ENCODE results near the gene MRPL36. TPM values are rescaled to one million over a fixed set of nuclear protein-coding genes. Genes with fewer than 3 reads are reported as not detected.
"Not testable (repeated sequence)": the region's sequence is repeated elsewhere in the genome, so short reads cannot be mapped to it uniquely, and the experiment has no call there.

The MRPL36 gene
- total RNA-seq, result 10 to 100 TPM; 30.7 to 34.8 TPM
- 10 to 100 TPM; 74.6 to 85.1 TPM for polyA plus RNA-seq

DNA sequence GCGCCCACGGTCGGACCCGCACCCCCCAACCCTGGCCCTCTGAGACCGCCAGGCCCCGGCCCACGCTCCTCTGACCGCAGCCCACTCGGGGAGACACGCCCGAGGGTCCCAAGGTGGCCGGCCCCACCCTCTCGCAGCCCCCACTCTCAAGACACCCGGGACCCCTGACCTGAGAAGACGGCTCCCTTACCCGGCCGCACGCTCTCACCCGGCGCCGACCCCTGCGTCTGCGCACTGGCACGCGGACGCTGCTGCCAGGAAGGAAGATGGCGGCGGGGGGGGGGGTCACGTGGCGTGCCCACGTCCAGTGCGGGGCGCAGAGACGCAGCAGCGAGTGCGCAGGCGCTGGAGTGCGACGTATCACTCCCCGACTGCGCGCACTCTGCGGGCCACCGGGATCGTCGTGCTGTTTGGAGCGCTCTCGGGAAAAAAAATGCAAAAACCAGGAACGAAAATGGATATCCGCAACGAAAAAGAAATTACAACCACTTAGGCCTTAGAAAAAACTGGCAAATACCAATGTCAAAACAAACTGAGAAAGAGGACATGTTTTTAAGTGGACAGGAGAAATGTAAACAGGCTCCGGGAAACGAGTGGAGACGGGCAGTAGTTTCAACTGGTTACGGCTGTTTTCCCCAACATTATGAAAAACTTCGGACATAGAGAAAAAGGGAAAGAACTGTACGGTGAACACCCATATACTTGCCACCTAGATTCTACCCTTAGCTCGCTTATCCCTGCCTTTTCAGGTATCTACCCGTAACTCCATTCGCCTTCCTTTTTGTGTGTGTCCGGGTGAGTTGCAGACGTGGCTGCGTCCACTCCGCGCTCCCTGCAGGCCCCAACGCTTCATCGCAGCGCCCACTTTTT is at the start of gene MRPL36:
Gene MRPL36 (minus strand): TSS at position 236 of the 870 bp plus-strand sequence. CDS start 902 bp downstream, outside the sequence.
- peak; percentile 84 to 92 (median 88) for DNase-seq
- Mint-ChIP-seq H3K4me1 (peaks cover 28 to 76% (median 48%) of the 10 kb centered on the region in 4 donors), H3K27ac (peak within 1 kb of the TSS; percentile 92 to 100 (median 99)), H3K9me3 (no peaks in the 10 kb centered on the region), H3K36me3 (peaks cover 24 to 57% of the 10 kb centered on the region in 2 donors), H3K4me3 (peak within 1 kb of the TSS; percentile 94 to 99 (median 96)), H3K27me3 (no peaks in the 10 kb centered on the region)
- Histone ChIP-seq H3K27me3 (ENCODE audit: insufficient read depth, low read length) (no peaks in the 10 kb centered on the region), H3K27ac (ENCODE audit: low read depth, low read length) (peak within 1 kb of the TSS; percentile 91), H3K4me3 (ENCODE audit: low read length in 2 of 2) (peak within 1 kb of the TSS; percentile 93 to 97), H3K4me1 (ENCODE audit: insufficient read depth, low read length) (peaks cover 61% of the 10 kb centered on the region), H3K9me3 (ENCODE audit: control insufficient read depth in 1 of 2, low read length in 2 of 2) (no peaks in the 10 kb centered on the region), H3K36me3 (ENCODE audit: insufficient read depth, low read length) (peaks cover 33% of the 10 kb centered on the region)
- POLR2A ChIA-PET (ENCODE audit: partially characterized antibody), result interaction anchor here (0.9 to 3.0 kb wide), 10 partner anchors 9 to 487 kb away, joined by 3 to 15 read pairs (median 4); no protein-coding TSS in a partner anchor
- intact Hi-C loops (cut with micrococcal nuclease), result loop anchor here (2.0 to 10.0 kb wide), 3 partner anchors 27 to 455 kb away; partner anchors contain the start of gene CLPTM1L
- CTCF ChIA-PET (ENCODE audit: partially characterized antibody), result interaction anchor here (2.6 kb wide), 1 partner anchor 27 kb away, joined by 10 read pairs; no protein-coding TSS in a partner anchor

DNA sequence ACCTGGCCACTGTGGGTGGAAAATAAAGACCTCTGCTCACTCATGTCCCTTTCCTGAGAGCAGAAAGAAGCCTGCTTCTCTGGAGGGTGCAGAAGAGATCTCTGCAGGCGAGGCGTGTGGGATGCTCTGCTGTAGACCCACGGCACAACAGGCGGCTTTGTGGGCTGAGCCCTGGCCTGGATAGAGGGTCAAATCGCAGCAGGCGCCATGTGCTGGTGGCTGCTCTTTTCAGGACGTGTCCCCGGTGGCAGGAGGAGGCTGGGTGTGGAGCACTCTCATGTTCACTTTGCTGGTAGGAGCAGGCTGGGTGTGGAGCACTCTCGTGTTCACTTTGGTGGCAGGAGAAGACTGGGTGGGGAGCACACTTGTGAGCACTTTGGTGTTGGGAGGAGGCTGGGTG is 48.0 kb upstream of the MRPL36 start:
- ChIA-PET POLR2A (ENCODE audit: partially characterized antibody) (no interaction called here), CTCF (ENCODE audit: partially characterized antibody) (no interaction called here)
- H3K4me1 ChIP-seq (ENCODE audit: insufficient read depth, low read length), result no peaks in the 10 kb centered on the region
- no peak for DNase-seq
- H3K27ac ChIP-seq (ENCODE audit: low read depth, low read length), result no peak overlapping the region
- no peak overlapping the region for H3K27ac Mint-ChIP-seq
- H3K9me3 ChIP-seq (ENCODE audit: control insufficient read depth in 1 of 2, low read length in 2 of 2), result no peaks in the 10 kb centered on the region
- H3K4me3 Mint-ChIP-seq, result no peak overlapping the region
- H3K27me3 Mint-ChIP-seq, result peaks cover 19 to 27% of the 10 kb centered on the region in 2 donors
- intact Hi-C loops (cut with micrococcal nuclease), result no loop called here
- no peaks in the 10 kb centered on the region for H3K36me3 Mint-ChIP-seq
- no peak overlapping the region for H3K4me3 ChIP-seq (ENCODE audit: low read length in 2 of 2)
- no peaks in the 10 kb centered on the region for H3K27me3 ChIP-seq (ENCODE audit: insufficient read depth, low read length)
- H3K4me1 Mint-ChIP-seq, result peaks cover 0 to 3% (median 0%) of the 10 kb centered on the region in 4 donors
- no peaks in the 10 kb centered on the region for H3K36me3 ChIP-seq (ENCODE audit: insufficient read depth, low read length)
- H3K9me3 Mint-ChIP-seq, result no peaks in the 10 kb centered on the region

DNA sequence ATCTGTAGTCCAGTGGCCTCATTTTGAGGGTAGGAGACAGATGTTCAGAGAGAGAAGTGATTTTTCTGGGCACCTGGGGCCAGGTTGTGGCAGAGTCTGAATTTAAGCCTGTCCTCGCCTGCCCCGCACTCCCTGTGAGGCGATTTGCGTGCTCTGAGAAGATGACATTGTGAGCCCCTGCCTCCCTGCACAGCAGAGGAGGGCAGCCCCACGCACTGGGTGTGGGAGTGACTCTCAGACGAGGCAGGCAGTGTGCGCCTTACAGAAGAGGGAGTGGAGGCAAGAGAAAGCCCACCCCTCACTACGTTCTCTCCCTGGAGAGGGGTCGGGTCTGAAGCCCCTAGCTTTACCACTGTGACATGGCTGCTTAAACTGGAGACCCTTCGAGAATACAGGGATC is 47.4 kb upstream of the MRPL36 start:
- H3K27ac Mint-ChIP-seq, result no peak overlapping the region
- H3K36me3 Mint-ChIP-seq, result no peaks in the 10 kb centered on the region
- H3K4me1 Mint-ChIP-seq, result peaks cover 0 to 3% (median 0%) of the 10 kb centered on the region in 4 donors
- H3K4me3 Mint-ChIP-seq, result no peak overlapping the region
- no peaks in the 10 kb centered on the region for H3K9me3 Mint-ChIP-seq
- POLR2A ChIA-PET (ENCODE audit: partially characterized antibody), result no interaction called here
- intact Hi-C loops (cut with micrococcal nuclease), result no loop called here
- CTCF ChIA-PET (ENCODE audit: partially characterized antibody), result no interaction called here
- Histone ChIP-seq H3K4me1 (ENCODE audit: insufficient read depth, low read length) (no peaks in the 10 kb centered on the region), H3K36me3 (ENCODE audit: insufficient read depth, low read length) (no peaks in the 10 kb centered on the region), H3K9me3 (ENCODE audit: control insufficient read depth in 1 of 2, low read length in 2 of 2) (no peaks in the 10 kb centered on the region), H3K4me3 (ENCODE audit: low read length in 2 of 2) (no peak overlapping the region), H3K27ac (ENCODE audit: low read depth, low read length) (no peak overlapping the region), H3K27me3 (ENCODE audit: insufficient read depth, low read length) (no peaks in the 10 kb centered on the region)
- H3K27me3 Mint-ChIP-seq, result peaks cover 19 to 30% of the 10 kb centered on the region in 2 donors
- no peak for DNase-seq

DNA sequence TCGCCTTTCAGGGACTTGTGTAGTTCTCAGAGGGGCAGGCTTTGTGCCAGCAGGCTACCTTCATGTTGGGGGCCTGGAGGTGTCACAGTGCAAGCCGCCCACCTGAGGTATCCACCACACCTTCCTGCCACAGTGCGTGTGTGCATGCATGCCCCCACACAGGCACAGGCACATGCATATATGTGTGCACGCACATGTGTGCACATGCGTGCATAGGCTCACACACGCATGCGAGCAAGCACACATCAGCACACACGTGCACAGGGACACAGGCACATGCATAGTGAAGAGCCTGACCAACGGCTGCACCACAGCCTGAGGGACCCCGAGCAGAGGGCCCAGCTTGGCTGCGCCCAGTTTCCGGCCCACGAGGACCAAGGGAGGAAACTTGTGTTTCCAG is 46.9 kb upstream of the MRPL36 start:
- Histone ChIP-seq H3K36me3 (ENCODE audit: insufficient read depth, low read length) (no peaks in the 10 kb centered on the region), H3K4me1 (ENCODE audit: insufficient read depth, low read length) (no peaks in the 10 kb centered on the region), H3K9me3 (ENCODE audit: control insufficient read depth in 1 of 2, low read length in 2 of 2) (no peaks in the 10 kb centered on the region), H3K27me3 (ENCODE audit: insufficient read depth, low read length) (no peaks in the 10 kb centered on the region), H3K27ac (ENCODE audit: low read depth, low read length) (no peak overlapping the region), H3K4me3 (ENCODE audit: low read length in 2 of 2) (no peak overlapping the region)
- H3K4me3 Mint-ChIP-seq, result no peak overlapping the region
- no peaks in the 10 kb centered on the region for H3K36me3 Mint-ChIP-seq
- H3K4me1 Mint-ChIP-seq, result peaks cover 0 to under 1% (median 0%) of the 10 kb centered on the region in 4 donors
- ChIA-PET CTCF (ENCODE audit: partially characterized antibody) (no interaction called here), POLR2A (ENCODE audit: partially characterized antibody) (no interaction called here)
- no peaks in the 10 kb centered on the region for H3K9me3 Mint-ChIP-seq
- no peak for DNase-seq
- no peak overlapping the region for H3K27ac Mint-ChIP-seq
- H3K27me3 Mint-ChIP-seq, result peaks cover 19 to 25% of the 10 kb centered on the region in 2 donors
- intact Hi-C loops (cut with micrococcal nuclease), result no loop called here

DNA sequence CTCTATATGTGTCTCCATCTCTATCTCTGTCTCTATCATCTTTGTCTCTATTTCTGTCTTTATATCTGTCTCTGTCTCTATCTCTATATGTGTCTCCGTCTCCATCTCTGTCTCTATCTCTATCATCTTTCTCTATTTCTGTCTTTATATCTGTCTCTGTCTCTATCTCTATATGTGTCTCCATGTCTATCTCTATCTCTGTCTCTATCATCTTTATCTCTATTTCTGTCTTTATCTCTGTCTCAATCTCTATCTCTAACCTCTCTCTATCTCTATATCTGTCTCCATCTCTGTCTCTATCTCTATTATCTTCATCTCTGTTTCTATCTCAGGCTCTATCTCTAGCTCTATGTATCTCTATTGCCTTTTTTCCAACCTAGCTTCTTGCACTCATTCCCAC is 46.1 kb upstream of the MRPL36 start:
- no peak overlapping the region for H3K27ac Mint-ChIP-seq
- Histone ChIP-seq H3K27me3 (ENCODE audit: insufficient read depth, low read length) (no peaks in the 10 kb centered on the region), H3K9me3 (ENCODE audit: control insufficient read depth in 1 of 2, low read length in 2 of 2) (no peaks in the 10 kb centered on the region), H3K27ac (ENCODE audit: low read depth, low read length) (no peak overlapping the region), H3K4me1 (ENCODE audit: insufficient read depth, low read length) (no peaks in the 10 kb centered on the region), H3K4me3 (ENCODE audit: low read length in 2 of 2) (no peak overlapping the region), H3K36me3 (ENCODE audit: insufficient read depth, low read length) (no peaks in the 10 kb centered on the region)
- ChIA-PET POLR2A (ENCODE audit: partially characterized antibody) (no interaction called here), CTCF (ENCODE audit: partially characterized antibody) (no interaction called here)
- no peak for DNase-seq
- peaks cover 16 to 21% of the 10 kb centered on the region in 2 donors for H3K27me3 Mint-ChIP-seq
- H3K4me1 Mint-ChIP-seq, result no peaks in the 10 kb centered on the region
- intact Hi-C loops (cut with micrococcal nuclease), result no loop called here
- H3K9me3 Mint-ChIP-seq, result no peaks in the 10 kb centered on the region
- H3K36me3 Mint-ChIP-seq, result no peaks in the 10 kb centered on the region
- no peak overlapping the region for H3K4me3 Mint-ChIP-seq

DNA sequence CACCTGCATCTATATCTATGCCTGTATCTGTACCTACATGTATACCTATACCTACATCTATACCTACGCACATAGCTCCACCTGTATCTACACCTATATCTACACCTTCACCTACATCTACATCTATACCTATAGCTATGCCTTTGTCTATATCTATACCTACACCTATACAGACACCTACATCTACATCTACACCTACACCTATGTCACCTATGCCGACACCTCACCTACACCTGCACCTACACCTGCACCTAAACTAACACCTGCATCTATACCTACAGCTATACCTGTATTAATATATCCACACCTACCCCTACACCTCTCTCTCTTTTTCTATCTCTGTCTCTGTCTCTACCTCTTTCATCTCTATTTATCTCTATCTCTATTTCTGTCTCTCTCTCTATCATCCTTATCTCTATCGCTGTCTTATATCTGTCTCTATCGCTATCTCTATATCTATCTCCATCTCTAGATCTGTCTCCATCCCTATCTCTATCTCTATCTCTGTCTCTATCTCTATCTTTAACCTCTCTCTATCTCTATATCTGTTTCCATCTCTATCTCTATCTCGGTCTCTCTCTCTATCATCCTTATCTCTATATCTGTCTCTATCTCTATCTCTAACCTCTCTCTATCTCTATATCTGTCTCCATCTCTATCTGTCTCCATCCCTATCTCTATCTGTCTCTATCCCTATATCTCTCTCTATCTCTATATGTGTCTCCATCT is 45.2 kb upstream of the MRPL36 start:
- no peak for DNase-seq
- no peak overlapping the region for H3K27ac Mint-ChIP-seq
- H3K9me3 Mint-ChIP-seq, result no peaks in the 10 kb centered on the region
- peaks cover 0 to 2% (median 0%) of the 10 kb centered on the region in 4 donors for H3K4me1 Mint-ChIP-seq
- Histone ChIP-seq H3K4me1 (ENCODE audit: insufficient read depth, low read length) (no peaks in the 10 kb centered on the region), H3K9me3 (ENCODE audit: control insufficient read depth in 1 of 2, low read length in 2 of 2) (no peaks in the 10 kb centered on the region), H3K4me3 (ENCODE audit: low read length in 2 of 2) (no peak overlapping the region), H3K27ac (ENCODE audit: low read depth, low read length) (no peak overlapping the region), H3K27me3 (ENCODE audit: insufficient read depth, low read length) (no peaks in the 10 kb centered on the region), H3K36me3 (ENCODE audit: insufficient read depth, low read length) (no peaks in the 10 kb centered on the region)
- POLR2A ChIA-PET (ENCODE audit: partially characterized antibody), result no interaction called here
- CTCF ChIA-PET (ENCODE audit: partially characterized antibody), result no interaction called here
- no peaks in the 10 kb centered on the region for H3K36me3 Mint-ChIP-seq
- peaks cover 16 to 19% of the 10 kb centered on the region in 2 donors for H3K27me3 Mint-ChIP-seq
- intact Hi-C loops (cut with micrococcal nuclease), result no loop called here
- no peak overlapping the region for H3K4me3 Mint-ChIP-seq

DNA sequence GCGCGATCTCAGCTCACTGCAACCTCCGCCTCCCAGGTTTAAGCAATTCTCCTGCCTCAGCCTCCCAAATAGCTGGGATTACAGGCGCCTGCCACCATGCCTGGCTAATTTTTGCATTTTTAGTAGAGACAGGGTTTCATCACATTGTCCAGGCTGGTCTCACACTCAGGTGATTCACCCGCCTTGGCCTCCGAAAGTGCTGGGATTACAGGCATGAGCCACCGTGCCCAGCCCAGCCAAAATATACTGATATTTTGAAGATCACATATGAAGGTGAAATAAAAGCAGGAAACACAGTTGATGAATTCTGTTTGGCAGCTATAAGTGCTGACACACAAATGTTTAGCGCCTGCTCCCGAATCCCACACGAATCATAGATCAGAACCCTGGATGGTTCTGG is 44.1 kb upstream of the MRPL36 start:
- intact Hi-C loops (cut with micrococcal nuclease); H3K4me1 Mint-ChIP-seq: not testable (repeated sequence)

More for the DNA sequence above, 44.1 kb upstream of the MRPL36 start:
- H3K4me1 ChIP-seq (ENCODE audit: insufficient read depth, low read length); DNase-seq; CTCF ChIA-PET (ENCODE audit: partially characterized antibody); H3K9me3 Mint-ChIP-seq; H3K9me3 ChIP-seq (ENCODE audit: control insufficient read depth in 1 of 2, low read length in 2 of 2); H3K4me3 ChIP-seq (ENCODE audit: low read length in 2 of 2); H3K4me3 Mint-ChIP-seq; H3K36me3 ChIP-seq (ENCODE audit: insufficient read depth, low read length); H3K27me3 ChIP-seq (ENCODE audit: insufficient read depth, low read length); H3K27ac ChIP-seq (ENCODE audit: low read depth, low read length); POLR2A ChIA-PET (ENCODE audit: partially characterized antibody); H3K27ac Mint-ChIP-seq; H3K36me3 Mint-ChIP-seq: not testable (repeated sequence)
- peaks cover 13 to 19% of the 10 kb centered on the region in 2 donors for H3K27me3 Mint-ChIP-seq
